ENCODE data around the gene TENT5A. TPM values are rescaled to one million over a fixed set of nuclear protein-coding genes. Genes with fewer than 3 reads are reported as not detected.

TENT5A gene
- total RNA-seq, 1 experiment from 2014 or later = 2.5 TPM

DNA sequence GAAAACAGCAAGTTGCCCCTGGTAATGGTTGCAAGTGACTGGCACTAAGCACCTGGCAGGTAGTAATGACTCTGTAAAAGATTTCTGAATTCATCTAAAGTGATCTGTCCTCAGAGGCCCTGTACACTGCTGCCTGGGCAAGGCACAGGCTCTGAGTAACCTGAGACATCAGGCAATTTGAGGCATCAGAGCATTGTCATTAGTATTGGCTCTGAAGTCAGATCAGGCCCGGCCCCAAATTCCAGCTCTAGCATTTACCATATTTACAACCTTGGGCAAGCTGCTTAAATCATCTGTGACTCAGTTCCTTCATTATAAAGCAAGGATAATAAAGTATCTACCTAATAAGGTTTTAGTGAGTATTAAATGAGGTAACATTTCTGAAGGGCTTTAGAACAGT is 17.3 kb upstream of the TENT5A start:
- ChIA-PET POLR2A (interaction anchor here (1.0 to 2.6 kb wide), 3 partner anchors 11 to 232 kb away, joined by 3 to 10 read pairs (median 3); no protein-coding TSS in a partner anchor), CTCF (no interaction called here)
- no peaks in the 10 kb centered on the region for H3K27me3 Mint-ChIP-seq (ENCODE audit: insufficient read depth, unreplicated experiment)
- peak; percentile 38 for DNase-seq (ENCODE audit: unreplicated experiment)
- no peak overlapping the region for H3K4me3 Mint-ChIP-seq (ENCODE audit: unreplicated experiment)
- BruUV-seq (replicated peaks) = no TSS peak
- no peaks in the 10 kb centered on the region for H3K9me3 Mint-ChIP-seq (ENCODE audit: unreplicated experiment)
- peaks cover 35% of the 10 kb centered on the region for H3K4me1 Mint-ChIP-seq (ENCODE audit: insufficient read depth, unreplicated experiment)
- intact Hi-C loops (cut with micrococcal nuclease) = loop anchor here (5.0 kb wide), 1 partner anchor 227 kb away; no protein-coding TSS in a partner anchor
- TF ChIP-seq, protein P1, sequence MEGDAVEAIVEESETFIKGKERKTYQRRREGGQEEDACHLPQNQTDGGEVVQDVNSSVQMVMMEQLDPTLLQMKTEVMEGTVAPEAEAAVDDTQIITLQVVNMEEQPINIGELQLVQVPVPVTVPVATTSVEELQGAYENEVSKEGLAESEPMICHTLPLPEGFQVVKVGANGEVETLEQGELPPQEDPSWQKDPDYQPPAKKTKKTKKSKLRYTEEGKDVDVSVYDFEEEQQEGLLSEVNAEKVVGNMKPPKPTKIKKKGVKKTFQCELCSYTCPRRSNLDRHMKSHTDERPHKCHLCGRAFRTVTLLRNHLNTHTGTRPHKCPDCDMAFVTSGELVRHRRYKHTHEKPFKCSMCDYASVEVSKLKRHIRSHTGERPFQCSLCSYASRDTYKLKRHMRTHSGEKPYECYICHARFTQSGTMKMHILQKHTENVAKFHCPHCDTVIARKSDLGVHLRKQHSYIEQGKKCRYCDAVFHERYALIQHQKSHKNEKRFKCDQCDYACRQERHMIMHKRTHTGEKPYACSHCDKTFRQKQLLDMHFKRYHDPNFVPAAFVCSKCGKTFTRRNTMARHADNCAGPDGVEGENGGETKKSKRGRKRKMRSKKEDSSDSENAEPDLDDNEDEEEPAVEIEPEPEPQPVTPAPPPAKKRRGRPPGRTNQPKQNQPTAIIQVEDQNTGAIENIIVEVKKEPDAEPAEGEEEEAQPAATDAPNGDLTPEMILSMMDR (IDR thresholded peaks at IDR 0.05; ENCODE audit: unreplicated experiment) = no peak
- no peak overlapping the region for H3K27ac Mint-ChIP-seq (ENCODE audit: low read depth, unreplicated experiment)
- H3K36me3 Mint-ChIP-seq (ENCODE audit: insufficient read depth, unreplicated experiment) = no peaks in the 10 kb centered on the region

DNA sequence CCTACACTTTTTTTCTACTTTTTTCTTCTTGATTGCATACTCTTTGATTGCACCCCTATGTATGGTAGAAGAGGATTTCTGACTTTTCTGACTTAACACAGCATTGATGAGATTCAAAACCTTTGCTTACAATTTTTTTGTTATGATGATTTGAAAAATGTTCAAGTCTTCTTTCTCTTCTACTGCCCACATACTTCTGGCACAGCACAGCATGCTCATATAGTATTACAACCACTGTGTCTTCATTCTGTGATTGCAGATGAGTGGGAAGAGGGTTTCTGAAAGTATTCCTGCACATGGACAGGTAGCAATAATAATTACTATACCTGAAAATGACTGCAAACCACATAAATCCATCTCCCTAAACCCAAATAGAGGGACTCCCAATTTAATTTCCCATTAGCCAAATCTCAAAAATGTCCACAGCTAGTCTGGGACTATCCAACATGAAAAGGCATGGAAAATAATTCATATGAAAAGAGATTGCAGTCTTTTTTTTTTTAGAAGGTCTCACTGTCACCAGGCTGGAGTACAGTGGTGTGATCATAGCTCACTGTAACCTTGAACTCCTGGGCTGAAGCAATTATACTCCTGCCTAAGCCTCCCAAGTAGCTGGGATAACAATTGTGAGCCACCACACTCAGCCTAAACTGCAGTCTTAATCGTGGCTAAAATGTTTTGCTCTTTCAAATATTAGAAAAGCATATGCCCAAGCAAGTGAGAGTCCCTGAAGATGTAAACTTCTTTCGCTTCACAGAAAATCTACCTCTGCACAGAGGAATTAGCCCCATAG is 15.9 kb upstream of the TENT5A start:
- TF ChIP-seq, protein P1 (IDR thresholded peaks at IDR 0.05; ENCODE audit: unreplicated experiment) = no peak
- POLR2A ChIA-PET = interaction anchor here (1.0 to 3.4 kb wide), 7 partner anchors 9 to 249 kb away, joined by 3 to 54 read pairs (median 5); partner anchors contain the start of gene TENT5A
- no peaks in the 10 kb centered on the region for H3K36me3 Mint-ChIP-seq (ENCODE audit: insufficient read depth, unreplicated experiment)
- no TSS peak for BruUV-seq (replicated peaks)
- H3K4me3 Mint-ChIP-seq (ENCODE audit: unreplicated experiment) = no peak overlapping the region
- peaks cover 34% of the 10 kb centered on the region for H3K4me1 Mint-ChIP-seq (ENCODE audit: insufficient read depth, unreplicated experiment)
- CTCF ChIA-PET = interaction anchor here (0.6 to 1.2 kb wide), 3 partner anchors 15 to 1650 kb away, joined by 3 to 4 read pairs (median 4); no protein-coding TSS in a partner anchor
- no peak overlapping the region for H3K27ac Mint-ChIP-seq (ENCODE audit: low read depth, unreplicated experiment)
- intact Hi-C loops (cut with micrococcal nuclease) = loop anchor here (5.0 kb wide), 1 partner anchor 229 kb away; no protein-coding TSS in a partner anchor
- no peaks in the 10 kb centered on the region for H3K27me3 Mint-ChIP-seq (ENCODE audit: insufficient read depth, unreplicated experiment)
- DNase-seq (ENCODE audit: unreplicated experiment) = no peak
- no peaks in the 10 kb centered on the region for H3K9me3 Mint-ChIP-seq (ENCODE audit: unreplicated experiment)

DNA sequence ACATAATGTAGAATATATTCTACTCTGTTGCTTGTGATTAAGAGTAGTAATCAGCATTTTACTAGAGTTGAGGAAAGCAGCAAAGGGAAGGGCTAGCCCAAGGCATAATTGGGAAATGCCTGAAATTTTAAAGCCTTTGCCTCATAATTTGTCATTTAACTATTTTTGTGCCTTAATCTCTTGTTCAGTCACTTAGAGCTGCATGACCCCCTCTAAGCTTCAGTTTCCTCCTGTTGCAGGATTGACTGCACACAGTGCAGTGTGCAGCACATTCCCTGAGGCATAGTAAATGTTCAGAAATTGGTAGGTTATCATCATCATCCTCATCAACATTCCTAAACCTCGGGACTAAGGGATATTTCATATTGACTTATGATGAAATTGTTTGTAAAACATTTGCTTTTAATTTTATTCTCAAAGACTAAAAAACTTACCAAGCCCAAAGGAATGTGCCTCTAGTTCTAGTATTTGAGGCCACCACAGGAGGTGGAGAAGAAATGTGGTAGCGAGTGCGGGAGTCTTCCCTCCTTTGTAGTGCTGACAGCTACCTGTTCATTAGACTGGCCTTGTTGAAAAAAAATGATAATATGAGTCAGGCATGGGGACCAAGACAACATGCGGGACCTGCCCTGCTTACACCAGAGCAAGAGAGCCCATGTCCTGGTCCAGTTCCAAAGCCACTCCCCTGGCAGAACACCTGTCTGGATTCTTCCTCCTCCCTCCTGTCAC is 14.8 kb upstream of the TENT5A start:
- Mint-ChIP-seq H3K36me3 (ENCODE audit: insufficient read depth, unreplicated experiment) (no peaks in the 10 kb centered on the region), H3K27ac (ENCODE audit: low read depth, unreplicated experiment) (peak overlapping the region; percentile 61), H3K9me3 (ENCODE audit: unreplicated experiment) (no peaks in the 10 kb centered on the region), H3K4me3 (ENCODE audit: unreplicated experiment) (peak overlapping the region; percentile 0), H3K4me1 (ENCODE audit: insufficient read depth, unreplicated experiment) (peaks cover 26% of the 10 kb centered on the region), H3K27me3 (ENCODE audit: insufficient read depth, unreplicated experiment) (no peaks in the 10 kb centered on the region)
- BruUV-seq (replicated peaks) = no TSS peak
- peak; percentile 36 for DNase-seq (ENCODE audit: unreplicated experiment)
- intact Hi-C loops (cut with micrococcal nuclease) = loop anchor here (5.0 kb wide), 1 partner anchor 230 kb away; no protein-coding TSS in a partner anchor
- CTCF ChIA-PET = interaction anchor here (0.7 to 1.5 kb wide), 4 partner anchors 14 to 410 kb away, joined by 3 to 9 read pairs (median 4); no protein-coding TSS in a partner anchor
- TF ChIP-seq, protein P1 (IDR thresholded peaks at IDR 0.05; ENCODE audit: unreplicated experiment) = no peak
- POLR2A ChIA-PET = interaction anchor here (0.6 to 3.4 kb wide), 11 partner anchors 10 to 250 kb away, joined by 3 to 54 read pairs (median 4); partner anchors contain the start of gene TENT5A
